Fibroblast of skin of right quadriceps (primary cell): ENCODE data around the gene NAV3.

ENCODE experiments used
- DNase-seq: peaks from one replicate; pipeline ENCODE4 v3.0.0-alpha.2; 2013

Gene NAV3

GRCh38 chr12:77996670-77997069 is 166.0 kb downstream of the NAV3 start:
- DNase-seq: no peak

DNA sequence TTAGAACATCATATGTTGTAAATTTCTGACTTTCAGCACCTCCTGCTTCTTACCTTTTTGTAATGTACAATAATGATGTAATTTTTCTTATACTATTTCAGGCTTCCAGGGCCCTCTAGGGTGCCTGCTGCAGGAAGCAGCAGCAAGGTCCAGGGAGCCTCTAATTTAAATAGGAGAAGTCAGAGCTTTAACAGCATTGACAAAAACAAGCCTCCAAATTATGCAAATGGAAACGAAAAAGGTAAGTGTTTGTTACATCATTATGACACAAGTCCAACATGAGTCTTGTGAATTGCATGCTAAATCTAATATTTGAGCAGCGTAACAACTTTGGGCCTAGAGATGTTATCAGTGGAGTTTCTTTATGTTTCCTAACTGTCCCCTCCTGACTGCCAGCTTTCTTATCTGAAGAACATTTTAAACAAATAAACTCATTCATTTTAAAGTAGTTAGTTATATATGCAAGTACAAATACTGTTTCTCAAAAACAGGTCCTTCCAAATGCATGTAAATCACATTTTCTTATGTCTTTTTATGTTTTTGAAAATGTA is 167.6 kb downstream of the NAV3 start:
- DNase-seq: no peak

GRCh38 chr12:77999074-77999715 is 168.5 kb downstream of the NAV3 start:
- no peak for DNase-seq

DNA sequence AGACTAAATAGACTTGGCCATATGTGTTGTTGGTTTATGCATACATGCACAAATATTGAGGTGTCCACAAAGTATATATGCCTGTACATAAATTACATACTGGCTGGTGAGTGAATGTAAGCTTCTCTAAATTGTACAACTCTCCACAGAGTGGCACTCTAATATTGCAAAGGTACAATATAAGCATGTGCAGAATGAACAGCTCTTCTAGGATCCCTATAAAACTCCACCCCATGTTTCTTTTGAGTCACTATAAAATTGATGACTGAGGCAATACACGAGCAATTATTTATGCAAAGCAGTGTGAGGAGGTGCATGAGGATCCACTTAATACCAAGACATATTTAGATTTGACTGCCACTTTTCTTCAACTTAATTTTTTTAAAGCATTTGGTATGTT is 172.2 kb downstream of the NAV3 start:
- no peak for DNase-seq

DNA sequence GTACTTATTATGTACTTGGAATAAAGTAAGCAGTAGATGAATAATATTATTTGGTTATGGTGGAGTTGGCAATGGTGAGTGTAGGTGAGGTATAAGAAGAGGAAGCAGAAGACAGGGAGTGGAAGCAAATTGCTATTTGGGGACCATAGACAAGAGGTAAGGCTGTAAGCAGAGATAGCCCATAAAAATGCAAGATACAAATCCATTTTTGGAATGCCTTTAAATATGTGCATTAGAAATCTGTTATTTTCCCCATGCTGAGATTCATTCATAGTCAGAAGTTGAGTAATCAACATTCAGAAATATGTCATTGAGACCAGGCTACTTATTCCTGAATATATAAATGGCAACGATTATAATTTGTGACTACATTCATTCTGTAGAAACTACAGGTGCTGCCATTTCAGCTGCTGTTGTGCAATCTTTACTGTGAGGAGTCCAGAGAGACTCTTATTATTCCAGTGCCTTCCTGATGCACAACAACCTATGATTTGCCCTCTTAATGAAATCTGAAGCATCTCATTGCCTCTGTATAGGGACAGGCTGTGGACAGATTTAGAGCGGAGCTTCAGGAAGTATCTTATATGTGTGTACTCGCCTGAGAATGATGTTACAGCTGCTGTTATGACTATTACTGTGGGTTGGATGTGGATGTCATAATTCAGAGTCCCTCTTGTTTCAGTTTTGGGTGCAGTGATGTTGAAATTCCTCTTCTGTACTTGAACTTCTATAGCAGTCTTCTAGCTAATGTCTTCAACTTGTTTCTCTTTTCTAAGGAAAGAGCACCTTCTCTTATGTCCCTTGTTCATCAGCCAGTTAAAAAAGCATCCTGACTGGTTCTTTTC is 173.8 kb downstream of the NAV3 start:
- DNase-seq: no peak

DNA sequence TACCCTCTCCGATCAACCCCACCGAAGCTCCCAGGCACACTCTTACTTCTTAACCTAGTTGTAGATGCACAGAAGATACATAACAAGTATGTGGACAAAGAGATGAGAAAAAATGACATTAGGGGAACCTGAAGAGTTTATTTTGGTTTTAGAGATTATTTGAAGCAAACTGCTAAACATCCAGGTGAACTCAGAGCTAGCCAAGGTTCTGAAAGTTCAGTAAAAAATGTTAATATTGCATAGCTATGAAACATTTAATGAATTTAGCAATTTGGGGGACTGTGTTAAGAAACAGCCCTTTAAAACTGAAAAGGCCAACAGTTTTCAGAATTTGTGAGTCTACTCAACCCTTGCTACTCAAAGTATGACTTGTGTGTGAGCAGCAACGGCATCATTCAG is 174.4 kb downstream of the NAV3 start:
- DNase-seq: no peak

DNA sequence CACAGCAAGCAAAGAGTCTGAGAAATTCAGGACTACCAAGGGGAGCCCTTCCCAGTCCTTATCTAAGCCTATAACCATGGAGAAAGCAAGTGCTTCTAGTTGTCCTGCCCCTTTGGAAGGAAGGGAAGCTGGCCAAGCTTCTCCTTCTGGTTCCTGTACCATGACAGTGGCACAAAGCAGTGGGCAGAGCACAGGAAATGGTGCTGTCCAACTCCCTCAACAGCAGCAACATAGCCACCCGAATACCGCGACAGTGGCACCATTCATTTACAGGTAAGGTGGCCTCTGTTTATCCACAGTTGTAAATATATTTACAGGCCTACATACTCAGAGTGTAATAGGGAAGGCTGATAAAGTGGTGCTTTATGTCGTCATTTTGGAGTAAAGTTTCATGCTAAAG is 176.5 kb downstream of the NAV3 start:
- no peak for DNase-seq

DNA sequence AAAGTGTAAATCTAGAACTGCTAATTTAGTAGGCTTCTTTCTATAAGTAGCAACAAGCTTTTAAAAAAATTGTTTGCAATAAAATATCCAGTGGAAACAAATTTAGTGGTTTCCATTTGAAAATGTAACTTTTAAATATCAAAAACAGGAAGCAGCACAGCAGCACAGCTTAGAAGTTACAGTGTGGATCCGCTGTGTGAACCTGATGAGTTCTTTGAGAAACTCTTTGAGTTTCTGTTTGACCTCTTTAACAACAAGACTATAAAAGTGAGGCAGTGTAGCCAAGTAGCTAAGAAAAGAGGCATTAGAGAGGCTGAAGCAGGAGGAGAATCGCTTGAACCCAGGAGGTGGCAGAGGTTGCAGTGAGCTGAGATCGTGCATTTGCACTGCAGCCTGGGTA is 178.3 kb downstream of the NAV3 start:
- no peak for DNase-seq

DNA sequence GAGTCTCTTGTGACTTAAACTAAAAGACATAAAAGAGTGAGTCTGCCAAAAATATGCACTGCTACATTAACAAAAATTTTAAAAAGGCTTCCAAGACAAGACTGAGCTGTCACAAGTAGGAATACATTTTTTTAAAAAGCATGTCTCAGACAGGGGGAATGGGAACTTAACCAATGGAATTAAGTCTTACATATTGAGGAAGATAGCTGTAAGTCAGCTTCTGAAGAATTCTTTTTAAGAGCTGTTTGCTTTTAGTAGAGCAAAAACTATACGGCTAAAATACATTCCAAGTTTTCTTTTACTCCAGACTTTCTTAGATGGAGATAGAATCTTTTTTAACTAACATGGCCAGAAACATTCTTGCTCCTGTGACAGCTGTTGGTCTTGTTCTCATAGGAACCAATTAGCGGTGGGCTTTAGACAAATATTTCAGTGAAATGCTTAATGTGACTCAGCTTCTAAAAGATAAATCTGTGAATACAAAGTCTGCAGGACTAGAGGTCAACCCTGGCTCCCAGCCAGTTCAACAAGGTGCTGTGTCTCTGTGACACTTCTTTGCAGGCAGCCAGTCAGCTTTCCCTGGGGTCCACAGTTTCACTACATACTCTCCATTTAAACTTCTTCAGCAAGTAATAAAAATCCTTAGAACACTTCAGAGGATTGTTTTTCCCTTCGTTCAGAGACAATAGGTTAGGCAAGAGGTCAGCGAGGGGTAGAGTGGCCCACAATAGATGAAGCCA is 187.6 kb downstream of the NAV3 start:
- DNase-seq: peak; percentile 19

DNA sequence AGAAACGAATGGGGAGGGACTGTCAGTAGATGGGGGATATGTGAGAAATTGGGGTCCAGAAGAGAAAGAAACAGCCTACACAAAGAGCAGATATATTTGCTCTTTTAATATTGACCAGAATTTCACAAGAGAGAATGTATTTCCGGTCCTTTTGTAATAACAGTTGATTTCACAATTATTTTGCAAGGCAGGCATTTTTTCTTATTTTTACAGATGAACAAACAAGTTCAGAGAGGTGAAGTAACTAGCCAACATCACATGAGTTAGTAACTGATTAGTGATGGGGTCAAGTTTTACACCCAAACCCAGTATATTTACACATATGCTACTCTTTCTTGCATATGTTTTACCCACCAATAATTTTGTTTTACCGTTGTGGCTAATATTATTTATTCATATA is 188.2 kb downstream of the NAV3 start:
- no peak for DNase-seq

GRCh38 chr12:78028426-78028825 is 197.7 kb downstream of the NAV3 start:
- DNase-seq: no peak

- peak; percentile 71 for DNase-seq
Observed at GRCh38 chr12:78034025-78034424, 203.3 kb downstream of the NAV3 start.

DNA sequence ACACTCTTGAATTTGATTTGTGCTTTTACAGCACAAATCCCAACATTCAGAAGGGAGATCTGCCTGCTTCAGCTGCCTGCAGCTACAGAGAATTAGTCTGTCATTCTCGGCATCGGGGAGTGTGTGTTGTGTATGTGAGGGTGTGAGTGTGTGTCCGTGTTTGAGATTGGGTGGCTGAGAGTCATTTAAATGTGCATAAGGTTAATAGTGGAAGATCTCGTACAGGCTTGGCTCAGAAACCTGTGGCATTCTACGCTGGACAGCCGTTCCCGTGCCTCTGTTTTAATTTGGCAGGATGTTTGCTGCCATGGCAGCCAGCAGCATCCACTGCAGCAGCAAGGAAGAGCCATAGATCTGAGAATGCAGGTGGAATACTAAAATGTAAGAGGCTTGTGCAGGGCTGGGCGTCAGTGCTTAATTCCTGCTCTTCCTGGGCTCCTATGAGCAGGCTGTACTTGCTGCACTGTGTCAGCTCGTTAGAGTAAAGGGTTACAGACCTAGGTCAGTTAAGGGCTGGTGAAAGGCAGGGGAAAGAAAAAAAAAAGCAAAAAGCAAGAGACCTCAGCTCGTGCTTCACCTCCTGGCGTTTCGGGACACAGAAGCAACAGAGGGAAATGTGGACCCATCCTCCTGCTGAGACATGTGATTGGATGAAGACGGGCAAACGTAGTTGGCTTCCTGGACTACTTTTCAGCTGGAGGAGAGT is 205.4 kb downstream of the NAV3 start:
- no peak for DNase-seq

GRCh38 chr12:78036874-78037273 is 206.2 kb downstream of the NAV3 start:
- DNase-seq: no peak

GRCh38 chr12:78037707-78038106 is 207.0 kb downstream of the NAV3 start:
- DNase-seq: no peak

- DNase-seq: no peak
Observed at GRCh38 chr12:78038541-78038940, 207.8 kb downstream of the NAV3 start.

- DNase-seq: peak; percentile 18
Observed at GRCh38 chr12:78038986-78039385, 208.3 kb downstream of the NAV3 start.

DNA sequence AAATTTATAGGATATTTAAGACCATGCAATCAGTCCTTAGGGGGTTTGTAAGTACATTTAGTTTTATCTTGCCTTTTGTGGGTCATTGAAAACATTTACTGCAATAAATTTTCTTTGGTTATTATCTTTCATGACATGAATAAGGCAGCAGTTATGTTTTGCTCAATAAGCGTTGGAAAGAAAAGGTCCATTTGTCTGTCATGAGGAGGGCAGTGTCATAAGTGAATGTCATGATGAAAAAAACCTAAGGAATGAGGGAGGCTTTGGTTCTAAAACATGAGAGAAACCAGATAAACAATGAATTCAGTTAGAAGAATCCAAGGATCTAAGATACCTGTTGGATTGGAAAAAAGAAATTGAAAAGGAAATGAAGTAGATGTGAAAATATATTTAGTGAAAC is 209.4 kb downstream of the NAV3 start:
- DNase-seq: peak; percentile 1

DNA sequence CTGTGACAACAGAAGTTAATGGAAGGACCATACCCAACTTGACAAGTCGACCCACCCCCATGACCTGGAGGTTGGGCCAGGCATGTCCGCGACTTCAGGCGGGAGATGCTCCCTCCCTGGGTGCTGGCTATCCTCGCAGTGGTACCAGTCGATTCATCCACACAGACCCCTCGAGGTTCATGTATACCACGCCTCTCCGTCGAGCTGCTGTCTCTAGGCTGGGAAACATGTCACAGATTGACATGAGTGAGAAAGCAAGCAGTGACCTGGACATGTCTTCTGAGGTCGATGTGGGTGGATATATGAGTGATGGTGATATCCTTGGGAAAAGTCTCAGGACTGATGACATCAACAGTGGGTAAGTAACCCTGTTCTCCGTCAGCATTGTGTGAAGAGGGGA is 220.1 kb downstream of the NAV3 start:
- no peak for DNase-seq

GRCh38 chr12:78055545-78055944 is 224.9 kb downstream of the NAV3 start:
- DNase-seq: no peak

- DNase-seq: no peak
Observed at GRCh38 chr12:78057075-78057474, 226.4 kb downstream of the NAV3 start.

GRCh38 chr12:78060186-78060585 is 229.5 kb downstream of the NAV3 start:
- DNase-seq: peak; percentile 68

GRCh38 chr12:78062786-78063185 is 232.1 kb downstream of the NAV3 start:
- peak; percentile 58 for DNase-seq
